Liver (tissue), 9 donors: ENCODE measurements around the gene CLDN12. TPM values are rescaled to one million over a fixed set of nuclear protein-coding genes. Genes with fewer than 3 reads are reported as not detected.

Experiments used
- DNase-seq: peaks from one replicate; pipeline ENCODE4 v3.0.0-alpha.2; 2017; ENCODE audit warnings: low spot score
- H3K27ac ChIP-seq, 2 donors: one replicate each; pipeline ENCODE4 v1.7.0; 2013; ENCODE audit warnings: inconsistent platforms in 2 of 2, low read length in 2 of 2, control low read depth in 1 of 2, low read depth in 1 of 2, mild to moderate bottlenecking in 1 of 2
- H3K27me3 ChIP-seq, 4 donors: one replicate each; pipeline versions ENCODE4 v1.6.1 to v1.7.0; 2013; ENCODE audit warnings: low read length in 3 of 4, inconsistent platforms in 1 of 4, mild to moderate bottlenecking in 1 of 4, moderate library complexity in 1 of 4; ENCODE audit not compliant: control insufficient read depth in 4 of 4, insufficient read depth in 4 of 4
- H3K36me3 ChIP-seq, 4 donors: one replicate each; pipeline versions ENCODE4 v1.6.1 to v1.7.0; 2013; ENCODE audit warnings: low read length in 3 of 4, mild to moderate bottlenecking in 3 of 4, low read depth in 1 of 4, moderate library complexity in 1 of 4; ENCODE audit not compliant: control insufficient read depth in 4 of 4, insufficient read depth in 3 of 4
- H3K4me1 ChIP-seq, 4 donors: one replicate each; pipeline versions ENCODE4 v1.6.1 to v1.7.0; 2013; ENCODE audit warnings: low read length in 3 of 4, mild to moderate bottlenecking in 3 of 4, moderate library complexity in 1 of 4; ENCODE audit not compliant: control insufficient read depth in 4 of 4, insufficient read depth in 4 of 4
- H3K4me3 ChIP-seq, 3 donors: one replicate each; pipeline versions ENCODE4 v1.6.1 to v1.7.0; 2013; ENCODE audit warnings: low read length in 3 of 3, control low read depth in 1 of 3, low read depth in 1 of 3, mild to moderate bottlenecking in 1 of 3
- H3K9ac ChIP-seq, 2 donors: one replicate each; pipeline ENCODE4 v1.7.0; 2013; ENCODE audit warnings: low read length in 2 of 2, mild to moderate bottlenecking in 2 of 2, moderate library complexity in 2 of 2, control low read depth in 1 of 2, low read depth in 1 of 2
- H3K9me3 ChIP-seq, 4 donors: one replicate each; pipeline versions ENCODE4 v1.6.1 to v1.7.0; 2013; ENCODE audit warnings: low read length in 3 of 4; ENCODE audit not compliant: control insufficient read depth in 4 of 4
- CTCF ChIP-seq: fragments of 150-350 bp; IDR thresholded peaks from 2 replicates; pipeline ENCODE4 v1.5.1; 2017; ENCODE audit warnings: improper control_type of control experiment, low read depth, low read length; ENCODE audit not compliant: missing input control
- EGR1 ChIP-seq, 2 donors: IDR thresholded peaks; 2 replicates each; pipeline ENCODE4 v1.6.1; 2016 to 2018; ENCODE audit warnings: antibody characterized with exemption in 2 of 2, low read depth in 2 of 2
- FOXA1 ChIP-seq: IDR thresholded peaks from 2 replicates; pipeline ENCODE4 v1.6.1; 2016; ENCODE audit warnings: antibody characterized with exemption
- FOXA2 ChIP-seq: IDR thresholded peaks from 2 replicates; pipeline ENCODE4 v1.6.1; 2016; ENCODE audit warnings: antibody characterized with exemption
- GABPA ChIP-seq, 2 donors: IDR thresholded peaks in 1 of 2; conservative IDR thresholded peaks in 1 of 2; 2 replicates each; pipeline ENCODE4 v1.6.1; 2016; ENCODE audit warnings: antibody characterized with exemption in 2 of 2, mild to moderate bottlenecking in 1 of 2, moderate library complexity in 1 of 2
- HNF4A ChIP-seq, 2 donors: conservative IDR thresholded peaks; 2 replicates each; pipeline ENCODE4 v1.6.1; 2016; ENCODE audit warnings: antibody characterized with exemption in 2 of 2, mild to moderate bottlenecking in 2 of 2
- HNF4G ChIP-seq: IDR thresholded peaks from 2 replicates; pipeline ENCODE4 v1.6.1; 2016; ENCODE audit warnings: antibody characterized with exemption
- JUND ChIP-seq, 2 donors: IDR thresholded peaks; 2 replicates each; pipeline ENCODE4 v1.6.1; 2016; ENCODE audit warnings: antibody characterized with exemption in 2 of 2
- MAX ChIP-seq: IDR thresholded peaks from 2 replicates; pipeline ENCODE4 v1.6.1; 2016; ENCODE audit warnings: antibody characterized with exemption
- NR2F2 ChIP-seq: IDR thresholded peaks from 2 replicates; pipeline ENCODE4 v1.6.1; 2016; ENCODE audit warnings: antibody characterized with exemption
- RAD21 ChIP-seq, 2 donors: IDR thresholded peaks; 2 replicates each; pipeline ENCODE4 v1.6.1; 2016; ENCODE audit warnings: antibody characterized with exemption in 2 of 2, mild to moderate bottlenecking in 2 of 2
- REST ChIP-seq: IDR thresholded peaks from 2 replicates; pipeline ENCODE4 v1.6.1; 2016; ENCODE audit warnings: antibody characterized with exemption, mild to moderate bottlenecking
- RXRA ChIP-seq, 2 donors: IDR thresholded peaks; 2 replicates each; pipeline ENCODE4 v1.6.1; 2017 to 2018; ENCODE audit warnings: antibody characterized with exemption in 2 of 2, mild to moderate bottlenecking in 1 of 2
- SP1 ChIP-seq: IDR thresholded peaks from 2 replicates; pipeline ENCODE4 v1.6.1; 2018; ENCODE audit warnings: antibody characterized with exemption, mild to moderate bottlenecking
- TAF1 ChIP-seq: conservative IDR thresholded peaks from 2 replicates; pipeline ENCODE4 v1.6.1; 2016; ENCODE audit warnings: antibody characterized with exemption, mild to moderate bottlenecking
- YY1 ChIP-seq: IDR thresholded peaks from 2 replicates; pipeline ENCODE4 v1.6.1; 2016; ENCODE audit warnings: antibody characterized with exemption, mild to moderate bottlenecking
- WGBS: extraction: QIAGEN DNeasy Blood & Tissue Kit; methylation state at CpG from one replicate; pipeline ENCODE4 v1.1.7; 2013; 5-methylcytosine and 5-hydroxymethylcytosine counted together
- polyA plus RNA-seq, 2 donors: library from polyadenylated mRNA; stranded (reverse) in 1 of 2; unstranded in 1 of 2; fragments of 200-250 nt in 1 of 2; fragments of >200 nt in 1 of 2; fragmentation: Nextera tagmentation in 1 of 2; extraction: Ambion mirVana in 1 of 2; gene quantifications; one replicate each; pipeline versions ENCODE4 v1.2.1 to v1.2.3, GENCODE V29; 2013 to 2015
- total RNA-seq, 2 donors: library from RNA; depleted of rRNA; stranded (reverse); fragments of >200 nt; gene quantifications; one replicate each; pipeline ENCODE4 v1.2.3, GENCODE V29; 2014
- TF ChIP-seq, protein P1 (sequence below): IDR thresholded peaks from 2 replicates; pipeline ENCODE4 v1.6.1; 2016; ENCODE audit warnings: antibody characterized with exemption
- TF ChIP-seq, protein P2 (sequence below): IDR thresholded peaks from 2 replicates; pipeline ENCODE4 v1.6.1; 2016; ENCODE audit warnings: antibody characterized with exemption
- donor health status: healthy.
- donor health status: healthy.
- donor health status: healthy.
- donor health status: healthy.
- donor health status: healthy.

CLDN12 gene
- total and polyA plus RNA-seq, 4 donors: 22.5 to 50.0 (median 23.7) TPM

GRCh38 chr7:90453259-90453891, 50.1 kb downstream of the CLDN12 start:
- no peaks in the 10 kb centered on the region for H3K27me3 ChIP-seq
- peak; percentile 25 to 33 for TF ChIP-seq HNF4A (conservative IDR thresholded peaks at IDR 0.05)
- TF ChIP-seq RXRA (IDR thresholded peaks at IDR 0.05): peak; percentile 34 to 43
- TF ChIP-seq SP1: peak; percentile 33
- no peak for TF ChIP-seq FOXA1
- H3K9me3 ChIP-seq: no peaks in the 10 kb centered on the region
- no peak overlapping the region for H3K9ac ChIP-seq
- no peak overlapping the region for H3K4me3 ChIP-seq
- H3K36me3 ChIP-seq: no peaks in the 10 kb centered on the region
- DNase-seq: no peak
- peak overlapping the region; percentile 14 to 45 for H3K27ac ChIP-seq
- H3K4me1 ChIP-seq: peaks cover 1 to 44% (median 24%) of the 10 kb centered on the region in 4 donors

GRCh38 chr7:90453931-90454330, 50.7 kb downstream of the CLDN12 start:
- peak overlapping the region in 1 of 2 donors; percentile 45 for H3K27ac ChIP-seq
- no peaks in the 10 kb centered on the region for H3K27me3 ChIP-seq
- TF ChIP-seq RAD21 (IDR thresholded peaks at IDR 0.05) (no peak), NR2F2 (no peak), HNF4G (no peak), YY1 (no peak), TAF1 (no peak), REST (peak; percentile 31), CTCF (no peak), HNF4A (conservative IDR thresholded peaks at IDR 0.05) (peak; percentile 38 to 59), FOXA1 (peak; percentile 63), EGR1 (IDR thresholded peaks at IDR 0.05; ENCODE audit: low read depth in 2 of 2) (no peak), RXRA (IDR thresholded peaks at IDR 0.05) (peak in 1 of 2 donors; percentile 10), SP1 (peak; percentile 43), FOXA2 (peak; percentile 83), JUND (IDR thresholded peaks at IDR 0.05) (no peak), MAX (no peak), GABPA (IDR thresholded peaks at IDR 0.05 in 1 of 2, conservative IDR thresholded peaks at IDR 0.05 in 1 of 2) (no peak)
- TF ChIP-seq, protein P1, sequence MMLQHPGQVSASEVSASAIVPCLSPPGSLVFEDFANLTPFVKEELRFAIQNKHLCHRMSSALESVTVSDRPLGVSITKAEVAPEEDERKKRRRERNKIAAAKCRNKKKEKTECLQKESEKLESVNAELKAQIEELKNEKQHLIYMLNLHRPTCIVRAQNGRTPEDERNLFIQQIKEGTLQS: no peak
- TF ChIP-seq, protein P2, sequence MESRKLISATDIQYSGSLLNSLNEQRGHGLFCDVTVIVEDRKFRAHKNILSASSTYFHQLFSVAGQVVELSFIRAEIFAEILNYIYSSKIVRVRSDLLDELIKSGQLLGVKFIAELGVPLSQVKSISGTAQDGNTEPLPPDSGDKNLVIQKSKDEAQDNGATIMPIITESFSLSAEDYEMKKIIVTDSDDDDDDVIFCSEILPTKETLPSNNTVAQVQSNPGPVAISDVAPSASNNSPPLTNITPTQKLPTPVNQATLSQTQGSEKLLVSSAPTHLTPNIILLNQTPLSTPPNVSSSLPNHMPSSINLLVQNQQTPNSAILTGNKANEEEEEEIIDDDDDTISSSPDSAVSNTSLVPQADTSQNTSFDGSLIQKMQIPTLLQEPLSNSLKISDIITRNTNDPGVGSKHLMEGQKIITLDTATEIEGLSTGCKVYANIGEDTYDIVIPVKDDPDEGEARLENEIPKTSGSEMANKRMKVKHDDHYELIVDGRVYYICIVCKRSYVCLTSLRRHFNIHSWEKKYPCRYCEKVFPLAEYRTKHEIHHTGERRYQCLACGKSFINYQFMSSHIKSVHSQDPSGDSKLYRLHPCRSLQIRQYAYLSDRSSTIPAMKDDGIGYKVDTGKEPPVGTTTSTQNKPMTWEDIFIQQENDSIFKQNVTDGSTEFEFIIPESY: no peak
- peak overlapping the region in 1 of 2 donors; percentile 24 for H3K9ac ChIP-seq
- no peaks in the 10 kb centered on the region for H3K36me3 ChIP-seq
- no peak for DNase-seq
- no peaks in the 10 kb centered on the region for H3K9me3 ChIP-seq
- no peak overlapping the region for H3K4me3 ChIP-seq
- 24% methylated on average over 1 of the region's 1 CpG for WGBS
- H3K4me1 ChIP-seq: peaks cover 1 to 44% (median 24%) of the 10 kb centered on the region in 4 donors
